ENCODE results near the gene PCDH12. TPM values are rescaled to one million over a fixed set of nuclear protein-coding genes. Genes with fewer than 3 reads are reported as not detected.

The PCDH12 gene
- total RNA-seq, 1 donor from 2014 or later: not detected

DNA sequence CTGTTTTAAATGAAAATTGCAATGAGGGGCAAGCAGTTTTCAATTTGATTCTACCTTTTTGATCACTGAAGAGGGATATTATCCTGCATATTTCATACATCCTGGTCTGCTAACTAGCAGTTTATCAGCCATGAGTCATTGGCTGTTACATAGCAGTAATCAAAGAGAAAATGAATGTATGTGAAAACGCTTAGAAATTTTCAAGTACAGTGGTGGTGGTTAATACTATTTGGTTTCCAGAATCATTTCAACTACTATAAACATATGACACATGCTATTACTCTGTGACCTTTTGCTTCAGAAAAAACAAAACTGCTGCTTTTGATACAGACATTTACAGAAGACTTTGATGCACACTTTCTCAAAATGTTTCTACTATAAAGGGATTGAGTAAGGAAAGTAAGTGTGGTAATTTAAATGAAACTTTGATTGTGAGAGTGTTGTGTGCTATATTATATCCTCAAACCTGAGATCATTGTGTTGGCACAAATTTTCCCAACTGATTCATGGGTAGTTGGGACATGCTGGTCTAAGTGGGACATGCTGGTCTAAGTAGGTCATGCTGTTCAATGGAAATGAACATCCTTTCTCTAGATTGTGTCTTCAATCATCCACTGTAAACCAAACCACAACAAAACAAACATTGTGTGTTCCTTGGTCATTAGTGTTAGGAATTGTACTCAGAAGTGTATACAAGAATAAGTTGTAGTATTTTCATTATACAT, 16.0 kb upstream of the PCDH12 start:
- TF ChIP-seq, protein P1, sequence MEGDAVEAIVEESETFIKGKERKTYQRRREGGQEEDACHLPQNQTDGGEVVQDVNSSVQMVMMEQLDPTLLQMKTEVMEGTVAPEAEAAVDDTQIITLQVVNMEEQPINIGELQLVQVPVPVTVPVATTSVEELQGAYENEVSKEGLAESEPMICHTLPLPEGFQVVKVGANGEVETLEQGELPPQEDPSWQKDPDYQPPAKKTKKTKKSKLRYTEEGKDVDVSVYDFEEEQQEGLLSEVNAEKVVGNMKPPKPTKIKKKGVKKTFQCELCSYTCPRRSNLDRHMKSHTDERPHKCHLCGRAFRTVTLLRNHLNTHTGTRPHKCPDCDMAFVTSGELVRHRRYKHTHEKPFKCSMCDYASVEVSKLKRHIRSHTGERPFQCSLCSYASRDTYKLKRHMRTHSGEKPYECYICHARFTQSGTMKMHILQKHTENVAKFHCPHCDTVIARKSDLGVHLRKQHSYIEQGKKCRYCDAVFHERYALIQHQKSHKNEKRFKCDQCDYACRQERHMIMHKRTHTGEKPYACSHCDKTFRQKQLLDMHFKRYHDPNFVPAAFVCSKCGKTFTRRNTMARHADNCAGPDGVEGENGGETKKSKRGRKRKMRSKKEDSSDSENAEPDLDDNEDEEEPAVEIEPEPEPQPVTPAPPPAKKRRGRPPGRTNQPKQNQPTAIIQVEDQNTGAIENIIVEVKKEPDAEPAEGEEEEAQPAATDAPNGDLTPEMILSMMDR (conservative IDR thresholded peaks at IDR 0.05): no peak
- peaks cover 21% of the 10 kb centered on the region for H3K36me3 Mint-ChIP-seq
- no peak overlapping the region for H3K27ac Mint-ChIP-seq
- H3K9me3 Mint-ChIP-seq: no peaks in the 10 kb centered on the region
- H3K4me1 Mint-ChIP-seq (ENCODE audit: unreplicated experiment): peaks cover 13% of the 10 kb centered on the region
- DNase-seq (ENCODE audit: extremely low spot score, unreplicated experiment): no peak
- no peak overlapping the region for H3K4me3 Mint-ChIP-seq
- H3K27me3 Mint-ChIP-seq: no peaks in the 10 kb centered on the region

GRCh38 chr5:141969783-141970771, 12.1 kb upstream of the PCDH12 start:
- Mint-ChIP-seq H3K9me3 (no peaks in the 10 kb centered on the region), H3K36me3 (peaks cover 15% of the 10 kb centered on the region), H3K4me3 (peak overlapping the region; percentile 98), H3K27ac (peak overlapping the region; percentile 97), H3K4me1 (ENCODE audit: unreplicated experiment) (peaks cover 13% of the 10 kb centered on the region), H3K27me3 (no peaks in the 10 kb centered on the region)
- no peak for DNase-seq (ENCODE audit: extremely low spot score, unreplicated experiment)
- TF ChIP-seq, protein P1 (conservative IDR thresholded peaks at IDR 0.05): no peak

- H3K4me3 Mint-ChIP-seq: peak within 1 kb of the TSS; percentile 98
- H3K36me3 Mint-ChIP-seq: peaks cover 9% of the 10 kb centered on the region
- no peaks in the 10 kb centered on the region for H3K9me3 Mint-ChIP-seq
- peaks cover 13% of the 10 kb centered on the region for H3K4me1 Mint-ChIP-seq (ENCODE audit: unreplicated experiment)
- DNase-seq (ENCODE audit: extremely low spot score, unreplicated experiment): peak; percentile 95
- TF ChIP-seq, protein P1 (conservative IDR thresholded peaks at IDR 0.05): peak; percentile 98
- no peaks in the 10 kb centered on the region for H3K27me3 Mint-ChIP-seq
- peak within 1 kb of the TSS; percentile 97 for H3K27ac Mint-ChIP-seq
Observed at GRCh38 chr5:141968914-141969608, 11.1 kb upstream of the PCDH12 start, which contains the start of gene RNF14. Gene RNF14 (plus strand): TSS chr5:141969105. CDS start chr5:141973589, 4,484 bp downstream.

DNA sequence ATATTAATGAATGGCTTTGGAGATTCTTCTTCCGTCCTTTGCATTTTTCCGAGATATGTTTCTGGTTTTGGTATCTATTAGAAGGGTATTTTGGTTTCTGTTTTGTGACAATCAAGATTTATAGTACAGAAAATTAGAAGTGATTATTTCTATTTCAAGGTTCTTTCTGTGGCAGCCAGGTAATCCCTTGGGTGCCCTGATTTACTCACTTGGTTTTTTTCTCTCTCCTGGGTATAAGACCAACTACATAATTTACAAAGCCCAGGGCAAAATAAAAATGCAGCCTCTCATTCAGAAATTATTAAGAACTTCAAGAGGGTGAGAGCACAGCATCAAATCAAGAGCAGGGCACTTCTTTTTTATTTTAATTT, 8.9 kb upstream of the PCDH12 start:
- Mint-ChIP-seq H3K27me3 (no peaks in the 10 kb centered on the region), H3K4me1 (ENCODE audit: unreplicated experiment) (peaks cover 13% of the 10 kb centered on the region)

More for the DNA sequence above, 8.9 kb upstream of the PCDH12 start:
- Mint-ChIP-seq H3K36me3 (no peaks in the 10 kb centered on the region), H3K9me3 (no peaks in the 10 kb centered on the region), H3K4me3 (no peak overlapping the region), H3K27ac (no peak overlapping the region)
- no peak for DNase-seq (ENCODE audit: extremely low spot score, unreplicated experiment)
- TF ChIP-seq, protein P1 (conservative IDR thresholded peaks at IDR 0.05): no peak

All from type B pancreatic cell (in vitro differentiated cells).